ENCODE data around the gene DAGLA.

DAGLA gene

GRCh38 chr11:61766353-61766841, 86.2 kb downstream of the DAGLA start:
- no peak overlapping the region for H2AFZ ChIP-seq (ENCODE audit: low read length)
- no peak overlapping the region for H3K27ac ChIP-seq (ENCODE audit: low read length)
- peaks cover 60% of the 10 kb centered on the region for H3K27me3 ChIP-seq (replicated peaks; ENCODE audit: insufficient read depth, low read length)
- no peak for DNase-seq
- H3K9ac ChIP-seq (ENCODE audit: low read length), result no peak overlapping the region
- no peak for TF ChIP-seq EZH2 (optimal IDR thresholded peaks at IDR 0.05; ENCODE audit: low read depth, low read length)
- TF ChIP-seq EZH2phosphoT487 (IDR thresholded peaks at IDR 0.05; ENCODE audit: low read length), result no peak
- TF ChIP-seq CTCF (IDR thresholded peaks at IDR 0.05; ENCODE audit: low read length), result no peak
- H3F3A ChIP-seq (ENCODE audit: insufficient read depth, low read length), result no peaks in the 10 kb centered on the region
- H4K20me1 ChIP-seq (ENCODE audit: insufficient read depth, low read length), result no peaks in the 10 kb centered on the region
- no peaks in the 10 kb centered on the region for H3K9me2 ChIP-seq (replicated peaks; ENCODE audit: insufficient read depth, low read length)
- H3K36me3 ChIP-seq (replicated peaks; ENCODE audit: insufficient read depth, low read length), result no peaks in the 10 kb centered on the region
- H3K4me2 ChIP-seq (ENCODE audit: low read depth, low read length), result no peak overlapping the region
- no peaks in the 10 kb centered on the region for H3K9me3 ChIP-seq (replicated peaks; ENCODE audit: insufficient read depth, low read length)
- no peak overlapping the region for H3K4me3 ChIP-seq (ENCODE audit: low read length)
- no peaks in the 10 kb centered on the region for H3K79me2 ChIP-seq (ENCODE audit: low read length)
- H3K4me1 ChIP-seq (ENCODE audit: low read length), result no peaks in the 10 kb centered on the region

- H3F3A ChIP-seq (ENCODE audit: insufficient read depth, low read length), result no peaks in the 10 kb centered on the region
- no peaks in the 10 kb centered on the region for H3K79me2 ChIP-seq (ENCODE audit: low read length)
- no peaks in the 10 kb centered on the region for H3K9me2 ChIP-seq (replicated peaks; ENCODE audit: insufficient read depth, low read length)
- H3K4me3 ChIP-seq (ENCODE audit: low read length), result no peak overlapping the region
- no peak overlapping the region for H3K27ac ChIP-seq (ENCODE audit: low read length)
- no peak for DNase-seq
- TF ChIP-seq EZH2phosphoT487 (IDR thresholded peaks at IDR 0.05; ENCODE audit: low read length) (no peak), EZH2 (optimal IDR thresholded peaks at IDR 0.05; ENCODE audit: low read depth, low read length) (no peak), CTCF (IDR thresholded peaks at IDR 0.05; ENCODE audit: low read length) (no peak)
- no peak overlapping the region for H2AFZ ChIP-seq (ENCODE audit: low read length)
- H3K4me1 ChIP-seq (ENCODE audit: low read length), result no peaks in the 10 kb centered on the region
- no peak overlapping the region for H3K9ac ChIP-seq (ENCODE audit: low read length)
- H4K20me1 ChIP-seq (ENCODE audit: insufficient read depth, low read length), result no peaks in the 10 kb centered on the region
- H3K9me3 ChIP-seq (replicated peaks; ENCODE audit: insufficient read depth, low read length), result no peaks in the 10 kb centered on the region
- peaks cover 41% of the 10 kb centered on the region for H3K27me3 ChIP-seq (replicated peaks; ENCODE audit: insufficient read depth, low read length)
- H3K4me2 ChIP-seq (ENCODE audit: low read depth, low read length), result no peak overlapping the region
- H3K36me3 ChIP-seq (replicated peaks; ENCODE audit: insufficient read depth, low read length), result no peaks in the 10 kb centered on the region
Observed at GRCh38 chr11:61768376-61769076, 88.3 kb downstream of the DAGLA start.

DNA sequence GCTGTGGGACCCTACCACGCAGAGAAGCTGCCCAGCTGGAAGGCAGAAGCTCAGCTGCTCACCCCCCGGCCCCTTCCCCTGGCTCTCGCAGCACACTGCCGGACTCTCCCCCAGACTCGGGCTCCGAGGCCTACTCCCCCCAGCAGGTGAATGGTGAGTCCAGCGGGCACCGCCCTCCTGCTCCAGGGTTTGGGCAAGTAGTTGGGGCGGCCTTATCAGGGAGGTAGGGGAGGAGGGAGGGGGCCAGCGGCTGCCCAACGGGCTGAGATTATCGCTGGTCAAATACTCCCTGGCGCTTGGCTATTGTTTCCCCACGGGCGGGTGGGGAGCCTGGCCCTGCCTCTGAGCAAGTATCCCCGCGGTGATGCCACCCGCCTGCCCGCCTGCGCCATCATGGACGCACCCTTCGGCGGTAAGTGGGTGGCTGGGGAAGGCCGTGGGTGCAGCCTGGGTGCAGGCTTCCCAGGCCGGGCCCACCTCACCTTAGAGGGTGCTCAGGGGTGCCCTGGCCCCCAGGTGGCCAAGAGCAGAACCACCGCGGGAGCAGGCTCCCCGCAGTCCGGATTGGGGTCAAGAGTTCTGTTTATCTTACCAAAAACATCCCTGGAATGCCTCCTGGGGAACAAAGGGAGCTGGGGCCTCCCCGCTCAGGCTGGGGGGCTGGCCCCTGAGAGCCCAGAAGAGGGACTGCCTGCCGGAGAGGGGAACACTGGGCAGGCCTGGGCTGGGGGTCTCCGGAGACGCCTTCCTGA, 89.2 kb downstream of the DAGLA start:
- TF ChIP-seq EZH2 (optimal IDR thresholded peaks at IDR 0.05; ENCODE audit: low read depth, low read length) (no peak), CTCF (IDR thresholded peaks at IDR 0.05; ENCODE audit: low read length) (no peak; the same call in 1 of the 2 replicates), EZH2phosphoT487 (IDR thresholded peaks at IDR 0.05; ENCODE audit: low read length) (no peak)
- no peaks in the 10 kb centered on the region for H3K79me2 ChIP-seq (ENCODE audit: low read length)
- H3K9me2 ChIP-seq (replicated peaks; ENCODE audit: insufficient read depth, low read length), result no peaks in the 10 kb centered on the region
- H3K27ac ChIP-seq (ENCODE audit: low read length), result no peak overlapping the region
- DNase-seq, result no peak
- no peak overlapping the region for H3K4me3 ChIP-seq (ENCODE audit: low read length)
- H3K9ac ChIP-seq (ENCODE audit: low read length), result no peak overlapping the region
- H4K20me1 ChIP-seq (ENCODE audit: insufficient read depth, low read length), result no peaks in the 10 kb centered on the region
- H3K9me3 ChIP-seq (replicated peaks; ENCODE audit: insufficient read depth, low read length), result no peaks in the 10 kb centered on the region
- peaks cover 36% of the 10 kb centered on the region for H3K27me3 ChIP-seq (replicated peaks; ENCODE audit: insufficient read depth, low read length)
- no peaks in the 10 kb centered on the region for H3K4me1 ChIP-seq (ENCODE audit: low read length)
- no peaks in the 10 kb centered on the region for H3K36me3 ChIP-seq (replicated peaks; ENCODE audit: insufficient read depth, low read length)
- no peaks in the 10 kb centered on the region for H3F3A ChIP-seq (ENCODE audit: insufficient read depth, low read length)
- no peak overlapping the region for H3K4me2 ChIP-seq (ENCODE audit: low read depth, low read length)
- H2AFZ ChIP-seq (ENCODE audit: low read length), result no peak overlapping the region

Measured in MM.1S (cell line).